Endothelial cell of umbilical vein (primary cell): ENCODE measurements around the gene IL23A. TPM values are rescaled to one million over a fixed set of nuclear protein-coding genes. Genes with fewer than 3 reads are reported as not detected.

Experiments used
- BruUV-seq: library from RNA; stranded (reverse); fragments of 400-500 nt; replicated peaks from 2 replicates; lab custom pipeline; 2021; lab: Mats Ljungman, UMichigan
- CTCF ChIA-PET: fragments of 300-600, 350-600 bp; sonication (Branson Sonifier 250); formaldehyde crosslinking; loops from one replicate; lab custom pipeline; 2021; ENCODE audit warnings: antibody characterized with exemption, inconsistent platforms; lab: Charles Lee
- POLR2A ChIA-PET: fragments of 300-600, 350-600 bp; sonication (Branson Sonifier 250); formaldehyde crosslinking; loops from one replicate; lab custom pipeline; 2021; ENCODE audit warnings: antibody characterized with exemption, inconsistent platforms; lab: Charles Lee
- DNase-seq: peaks from one replicate; pipeline ENCODE4 v3.0.0-alpha.2; 2011; ENCODE audit warnings: low read depth, low spot score
- FAIRE-seq: peaks from 2 replicates; lab custom pipeline; 2011; peaks lifted over from hg19 to GRCh38; lab: Jason Lieb, UNC
- H2AFZ ChIP-seq: 2 replicates; pipeline ENCODE4 v1.6.0; 2012; ENCODE audit warnings: low read depth, low read length, control low read depth, inconsistent platforms
- H3K27ac ChIP-seq: 2 replicates; pipeline ENCODE4 v1.5.1; 2011; ENCODE audit warnings: low read depth, mild to moderate bottlenecking, control low read depth, low read length, moderate library complexity; ENCODE audit not compliant: insufficient read depth
- H3K27me3 ChIP-seq, 2 experiments: 2 replicates each; pipeline versions ENCODE4 v1.6.0 to v1.6.1; 2011; ENCODE audit warnings: low read length in 2 of 2, mixed read lengths in 1 of 2; ENCODE audit not compliant: control insufficient read depth in 2 of 2, insufficient read depth in 2 of 2
- H3K36me3 ChIP-seq, 2 experiments: 2 replicates in 1 of 2; 3 replicates in 1 of 2; pipeline ENCODE4 v1.5.1; 2011; ENCODE audit warnings: low read length in 2 of 2, mild to moderate bottlenecking in 1 of 2, moderate library complexity in 1 of 2; ENCODE audit not compliant: control insufficient read depth in 2 of 2, insufficient read depth in 2 of 2; ENCODE audit errors: extremely low read depth in 1 of 2
- H3K4me1 ChIP-seq: 3 replicates; pipeline ENCODE4 v1.5.1; 2011; ENCODE audit warnings: mild to moderate bottlenecking, low read length; ENCODE audit not compliant: control insufficient read depth, insufficient read depth; ENCODE audit errors: extremely low read depth
- H3K4me2 ChIP-seq: 2 replicates; pipeline ENCODE4 v1.6.1; 2011; ENCODE audit warnings: low read length, control low read depth, mixed read lengths; ENCODE audit not compliant: insufficient read depth
- H3K4me3 ChIP-seq, 3 experiments: fragments of 200-600 bp in 1 of 3; sonication (generic), shearing (Covaris generic) in 1 of 3; replicated peaks in 1 of 3; 2 replicates each; pipeline ENCODE4 v1.5.1; 2011 to 2016; ENCODE audit warnings: control low read depth in 3 of 3, low read length in 3 of 3, mild to moderate bottlenecking in 2 of 3, inconsistent platforms in 1 of 3, low read depth in 1 of 3, moderate library complexity in 1 of 3; ENCODE audit not compliant: insufficient read depth in 1 of 3
- H3K79me2 ChIP-seq: 2 replicates; pipeline ENCODE4 v1.6.0; 2012; ENCODE audit warnings: low read length, inconsistent platforms; ENCODE audit not compliant: control insufficient read depth, insufficient read depth
- H3K9ac ChIP-seq: replicated peaks from 2 replicates; pipeline ENCODE3; 2011; ENCODE audit warnings: low read length, control low read depth; ENCODE audit not compliant: insufficient read depth; ENCODE audit errors: extremely low read depth
- H3K9me1 ChIP-seq: replicated peaks from 3 replicates; pipeline ENCODE4 v1.6.0; 2011; ENCODE audit warnings: mild to moderate bottlenecking, low read length; ENCODE audit not compliant: control insufficient read depth, insufficient read depth; ENCODE audit errors: extremely low read depth
- H3K9me3 ChIP-seq: replicated peaks from 2 replicates; pipeline ENCODE4 v1.5.1; 2012; ENCODE audit warnings: low read length, inconsistent platforms; ENCODE audit not compliant: control insufficient read depth, insufficient read depth
- H4K20me1 ChIP-seq: replicated peaks from 2 replicates; pipeline ENCODE3; 2011; ENCODE audit warnings: mild to moderate bottlenecking, low read length; ENCODE audit not compliant: control insufficient read depth, insufficient read depth; ENCODE audit errors: extremely low read depth
- CTCF ChIP-seq, 2 donors: IDR thresholded peaks; 1 replicate in 1 of 2; 2 replicates in 1 of 2; pipeline ENCODE4 v1.5.1; 2011; ENCODE audit warnings: low read length in 2 of 2, mild to moderate bottlenecking in 2 of 2, moderate library complexity in 2 of 2, control low read depth in 1 of 2, inconsistent platforms in 1 of 2, low read depth in 1 of 2; ENCODE audit not compliant: insufficient read depth in 1 of 2; ENCODE audit errors: extremely low read depth in 1 of 2
- EZH2 ChIP-seq: IDR thresholded peaks from 2 replicates; pipeline ENCODE4 v1.6.1; 2012; ENCODE audit warnings: borderline replicate concordance, low read depth, mild to moderate bottlenecking, moderate library complexity, low read length, inconsistent platforms; ENCODE audit not compliant: severe bottlenecking
- FOS ChIP-seq: IDR thresholded peaks from 2 replicates; pipeline ENCODE4 v1.6.1; 2011; ENCODE audit warnings: mild to moderate bottlenecking, low read length, moderate library complexity, borderline replicate concordance; ENCODE audit not compliant: insufficient read depth
- GATA2 ChIP-seq: IDR thresholded peaks from 2 replicates; pipeline ENCODE4 v1.7.0; 2011; ENCODE audit warnings: low read depth, mild to moderate bottlenecking, moderate library complexity, mixed read lengths, low read length; ENCODE audit not compliant: insufficient read length, insufficient read depth
- JUN ChIP-seq: IDR thresholded peaks from 2 replicates; pipeline ENCODE4 v1.6.1; 2011; ENCODE audit warnings: borderline replicate concordance, low read depth; ENCODE audit not compliant: insufficient read length, insufficient read depth
- MYC ChIP-seq: IDR thresholded peaks from one replicate; pipeline ENCODE4 v1.6.1; 2011; ENCODE audit warnings: mild to moderate bottlenecking, low read depth, low read length
- POLR2A ChIP-seq: IDR thresholded peaks from 2 replicates; pipeline ENCODE4 v1.6.1; 2012; ENCODE audit warnings: low read depth, mild to moderate bottlenecking, control low read depth, low read length
- POLR2AphosphoS5 ChIP-seq: IDR thresholded peaks from 2 replicates; pipeline ENCODE4 v1.6.1; 2012; ENCODE audit warnings: low read depth, mild to moderate bottlenecking, control low read depth, low read length, moderate library complexity; ENCODE audit not compliant: insufficient read depth
- dilution Hi-C: fragments of 300-500 bp; cut with MboI; formaldehyde crosslinking; loops from one replicate; pipeline ENCODE4 v1.15.0; 2019; ENCODE audit warnings: low sequenced_read_pairs; ENCODE audit not compliant: extremely low pct_ligation_motif_present
- intact Hi-C: fragments of 100-400 bp; cut with micrococcal nuclease; formaldehyde crosslinking; loops from one replicate; pipeline ENCODE4 v1.10.0; 2022
- polyA plus RNA-seq, 4 experiments: library from polyadenylated mRNA; depleted of rRNA in 3 of 4; stranded (reverse) in 3 of 4; unstranded in 1 of 4; fragments of >200 nt; gene quantifications; 2 replicates each; pipeline versions ENCODE4 v1.2.1 to v1.2.3, GENCODE V29; 2011 to 2012; ENCODE audit warnings: missing spikeins in 1 of 4
- total RNA-seq: library from RNA; stranded (reverse); gene quantifications from 2 replicates; pipeline ENCODE4 v1.2.3, GENCODE V29; 2021

Gene IL23A
- total and polyA plus RNA-seq, 2 donors (not counting 3 experiments of a cell fraction or from before 2014, with no cell fraction given): 0.12 TPM; not detected in 1

- Histone ChIP-seq H3K4me3 (no peak overlapping the region), H3K9me3 (no peaks in the 10 kb centered on the region), H3K27ac (no peak overlapping the region), H3K27me3 (no peaks in the 10 kb centered on the region), H3K4me2 (no peak overlapping the region), H3K4me1 (no peaks in the 10 kb centered on the region), H3K9ac (no peak overlapping the region), H4K20me1 (no peaks in the 10 kb centered on the region), H3K9me1 (no peaks in the 10 kb centered on the region), H2AFZ (no peak overlapping the region), H3K79me2 (no peaks in the 10 kb centered on the region), H3K36me3 (peaks cover 0 to 2% of the 10 kb centered on the region in 2 experiments)
- no peak for DNase-seq
- intact Hi-C loops (no loop called here), dilution Hi-C loops (no loop called here)
- ChIA-PET POLR2A (no interaction called here), CTCF (interaction anchor here (0.9 kb wide), 1 partner anchor 140 kb away, joined by 3 read pairs; no protein-coding TSS in a partner anchor)
- TF ChIP-seq CTCF (IDR thresholded peaks at IDR 0.05; ENCODE audit: extremely low read depth in 1 of 2, insufficient read depth in 1 of 2, low read depth in 1 of 2, low read length in 2 of 2) (no peak), JUN (no peak), GATA2 (no peak), POLR2A (no peak), MYC (no peak), EZH2 (no peak), POLR2AphosphoS5 (no peak), FOS (no peak)
- no peak for FAIRE-seq
- no TSS peak for BruUV-seq
These were observed 14.5 kb upstream of the IL23A start for GRCh38 chr12:56324206-56324605.
